COR-L47 (cell line): ENCODE results near the gene JPH4.

ENCODE experiments used
- DNase-seq: peaks from one replicate; lab custom pipeline; 2025; lab: John Stamatoyannopoulos, UW

JPH4 gene

GRCh38 chr14:23562822-23563472 lies 15.6 kb downstream of the JPH4 start:
- peak; percentile 60 for DNase-seq

DNA sequence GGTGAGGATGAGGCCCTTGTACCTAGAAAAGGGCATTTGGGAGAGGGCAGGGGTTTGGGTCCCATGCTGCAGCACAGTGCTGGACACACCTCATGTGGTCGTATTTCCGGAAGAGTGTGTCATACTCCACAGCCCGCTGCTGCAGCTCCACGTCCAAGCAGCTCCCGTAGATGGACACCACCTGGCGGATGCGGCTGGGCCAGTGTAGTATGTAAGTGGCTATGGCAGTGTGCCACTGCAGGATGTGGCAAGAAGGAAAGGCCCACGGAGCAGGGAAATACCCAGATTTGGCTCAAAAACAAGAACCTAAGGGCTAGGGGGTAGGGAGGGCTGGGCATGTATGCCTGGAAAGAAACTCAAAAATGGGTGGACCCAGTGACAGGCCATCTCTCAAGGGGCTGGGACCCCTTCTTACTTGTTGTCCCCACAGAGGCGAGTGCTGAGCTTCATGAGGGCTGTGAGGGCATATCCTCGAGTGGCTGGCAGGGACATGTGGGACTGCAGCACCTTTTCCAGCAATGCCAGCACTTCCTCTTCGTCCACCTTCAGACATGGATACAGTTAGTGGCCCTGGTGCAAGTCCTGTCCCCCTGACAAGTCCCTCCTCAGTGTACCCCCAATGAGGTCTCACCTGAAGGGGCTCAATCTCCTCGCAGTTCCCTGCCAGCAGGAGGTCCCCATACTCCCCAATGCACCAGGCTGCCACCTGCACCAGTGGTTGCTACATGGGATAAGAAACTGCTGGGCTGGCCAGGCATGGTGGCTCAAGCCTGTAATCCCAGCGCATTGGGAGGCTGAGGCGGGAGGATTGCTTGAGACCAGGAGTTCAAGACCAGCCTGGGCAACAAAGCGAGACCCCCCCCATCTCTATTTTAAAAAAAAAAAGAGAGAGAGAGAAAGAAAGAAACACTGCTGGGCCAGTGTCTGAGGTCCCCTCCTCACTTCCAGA lies 16.4 kb downstream of the JPH4 start:
- DNase-seq, result no peak

GRCh38 chr14:23561259-23561658 lies 17.3 kb downstream of the JPH4 start:
- no peak for DNase-seq

GRCh38 chr14:23559926-23560520 lies 18.6 kb downstream of the JPH4 start:
- no peak for DNase-seq

- peak; percentile 76 for DNase-seq
These were observed 19.3 kb downstream of the JPH4 start for GRCh38 chr14:23559010-23559925.

DNA sequence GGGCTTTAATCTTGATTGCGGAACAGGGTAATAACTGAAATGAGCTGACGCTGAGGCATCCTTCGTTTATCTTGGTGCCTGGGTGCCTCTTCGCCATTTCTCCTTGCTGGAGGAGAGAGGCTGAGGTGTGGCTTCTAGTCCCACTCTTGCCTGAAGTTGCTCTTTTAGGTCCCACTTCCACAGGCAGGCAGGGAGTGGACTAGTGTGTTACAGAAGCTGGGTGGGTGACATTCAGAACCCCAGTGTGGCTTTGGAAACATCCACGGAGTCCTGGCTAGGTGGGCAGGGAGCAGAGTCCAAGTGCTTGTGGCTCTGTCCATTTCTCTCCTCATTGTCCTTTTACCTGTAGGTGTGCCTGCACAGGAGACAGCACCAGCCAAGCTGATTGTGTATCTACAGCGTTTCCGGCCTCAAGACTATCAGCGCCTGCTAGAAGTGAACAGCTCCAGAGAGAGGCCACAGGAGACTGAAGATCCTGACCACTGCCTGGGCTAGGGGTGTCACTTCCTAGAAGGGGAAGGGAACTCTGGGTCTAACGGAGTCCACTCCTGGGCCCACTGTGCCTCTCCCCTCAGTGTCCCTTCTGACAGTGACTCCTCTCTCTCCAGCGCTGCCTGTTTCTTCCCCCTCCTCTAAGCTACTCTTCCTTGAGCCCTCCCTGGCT lies 20.1 kb downstream of the JPH4 start:
- DNase-seq, result no peak

GRCh38 chr14:23557946-23558345 lies 20.6 kb downstream of the JPH4 start:
- DNase-seq, result no peak

- DNase-seq, result no peak
These were observed 21.1 kb downstream of the JPH4 start for GRCh38 chr14:23557521-23557920.

DNA sequence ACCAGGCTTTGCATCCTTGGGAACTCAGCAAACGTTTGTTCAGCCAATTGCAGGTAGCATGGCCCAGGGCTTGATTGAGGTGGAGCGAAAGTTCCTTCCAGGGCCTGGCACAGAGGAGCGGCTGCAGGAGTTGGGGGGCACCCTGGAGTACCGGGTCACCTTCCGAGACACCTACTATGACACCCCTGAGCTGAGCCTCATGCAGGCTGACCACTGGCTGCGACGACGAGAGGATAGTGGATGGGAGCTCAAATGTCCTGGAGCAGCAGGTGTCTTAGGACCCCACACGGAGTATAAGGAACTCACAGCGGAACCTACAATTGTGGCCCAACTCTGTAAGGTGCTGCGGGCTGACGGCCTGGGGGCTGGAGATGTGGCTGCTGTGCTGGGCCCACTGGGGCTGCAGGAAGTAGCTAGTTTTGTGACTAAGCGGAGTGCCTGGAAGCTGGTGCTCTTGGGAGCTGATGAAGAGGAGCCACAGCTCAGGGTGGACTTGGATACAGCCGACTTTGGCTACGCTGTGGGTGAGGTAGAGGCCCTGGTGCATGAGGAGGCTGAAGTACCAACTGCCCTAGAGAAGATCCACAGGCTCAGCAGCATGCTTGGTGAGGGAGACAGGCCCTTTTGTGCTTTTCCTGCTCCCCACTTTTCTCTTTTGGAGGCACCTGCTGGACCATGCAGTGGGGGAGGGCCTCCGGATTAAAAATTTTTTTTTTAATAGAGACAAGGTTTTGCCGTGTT lies 21.7 kb downstream of the JPH4 start:
- no peak for DNase-seq

GRCh38 chr14:23555882-23556699 lies 22.5 kb downstream of the JPH4 start, which contains the start of gene THTPA:
THTPA (plus strand) TSS chr14:23556271; CDS start chr14:23556758, 487 bp downstream.
- DNase-seq, result peak; percentile 89

GRCh38 chr14:23555533-23555881 lies 23.1 kb downstream of the JPH4 start:
- no peak for DNase-seq

DNA sequence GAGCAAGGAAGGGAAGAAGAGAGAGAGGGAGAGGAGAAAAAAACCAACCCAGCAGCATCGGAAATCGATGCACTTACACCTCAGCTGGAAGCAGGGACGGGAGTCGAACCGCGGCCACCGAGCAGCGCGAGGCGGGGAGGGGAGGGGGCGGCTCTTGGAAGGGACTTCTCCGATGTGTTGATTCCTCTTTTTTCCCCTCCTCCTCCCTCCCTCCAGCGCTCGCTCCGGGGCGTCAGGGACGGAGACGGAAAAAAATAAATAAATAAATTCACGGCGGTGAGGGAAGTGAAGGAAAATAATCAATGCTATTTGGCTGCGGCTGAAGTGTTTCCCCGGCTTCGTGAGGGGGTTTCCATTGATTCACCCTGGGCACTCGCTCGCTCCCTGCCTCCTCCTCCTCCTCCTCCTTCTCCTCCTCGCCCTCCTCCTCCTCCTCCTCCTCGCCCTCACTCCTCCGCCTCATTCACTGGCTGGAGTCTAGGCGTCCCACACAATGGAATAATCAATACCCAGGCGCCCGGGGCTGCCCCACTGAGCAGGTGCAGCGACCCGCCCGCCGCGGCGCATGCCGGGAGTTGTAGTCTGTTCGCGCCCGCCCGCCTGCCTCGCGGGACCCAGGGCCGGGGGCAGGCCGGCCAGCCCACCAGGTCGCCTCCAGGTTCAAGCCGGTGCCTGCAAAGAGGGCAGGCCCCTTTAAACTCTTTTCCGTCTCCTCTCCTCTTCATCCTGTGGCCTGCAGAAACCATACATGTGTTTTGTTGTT lies 27.1 kb downstream of the JPH4 start, which contains the start of gene ZFHX2:
Gene ZFHX2, minus strand, starts transcription at position 500 of the 763 bp plus-strand sequence. CDS start 16,440 bp downstream, outside the sequence.
- peak; percentile 89 for DNase-seq

- DNase-seq, result no peak
These were observed 27.8 kb downstream of the JPH4 start for GRCh38 chr14:23550812-23551265.

DNA sequence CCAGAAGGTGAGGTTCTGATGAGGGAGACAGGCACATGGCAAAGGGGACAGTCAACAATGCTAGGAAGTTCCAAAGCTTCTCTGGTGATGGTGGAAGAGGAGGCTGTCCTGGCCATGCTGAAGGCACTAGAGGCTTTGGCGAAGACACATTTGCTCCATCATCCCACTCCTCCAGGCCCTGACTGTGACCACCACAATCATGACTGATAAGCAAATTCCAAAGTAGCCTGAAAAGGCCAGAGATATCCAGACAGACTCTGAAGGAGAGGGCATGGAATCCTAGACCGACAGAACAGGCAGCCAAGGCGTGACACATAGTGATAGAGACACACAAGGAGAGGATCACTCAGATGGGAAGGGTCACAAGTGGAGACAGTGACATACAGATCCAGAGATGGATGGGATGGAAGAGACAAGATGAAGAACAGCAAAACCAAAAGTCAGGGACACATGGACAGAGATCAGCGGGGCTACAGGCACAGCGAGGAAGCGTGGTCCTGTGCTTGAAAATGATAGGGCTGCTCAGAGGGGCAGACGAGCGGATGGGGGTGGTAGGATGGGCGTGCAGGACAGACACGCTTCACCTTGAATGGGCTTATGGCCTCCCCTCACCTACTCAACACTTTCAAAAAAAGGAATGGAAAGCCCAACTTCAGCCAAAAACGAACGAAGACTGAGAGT lies 28.3 kb downstream of the JPH4 start:
- no peak for DNase-seq

DNA sequence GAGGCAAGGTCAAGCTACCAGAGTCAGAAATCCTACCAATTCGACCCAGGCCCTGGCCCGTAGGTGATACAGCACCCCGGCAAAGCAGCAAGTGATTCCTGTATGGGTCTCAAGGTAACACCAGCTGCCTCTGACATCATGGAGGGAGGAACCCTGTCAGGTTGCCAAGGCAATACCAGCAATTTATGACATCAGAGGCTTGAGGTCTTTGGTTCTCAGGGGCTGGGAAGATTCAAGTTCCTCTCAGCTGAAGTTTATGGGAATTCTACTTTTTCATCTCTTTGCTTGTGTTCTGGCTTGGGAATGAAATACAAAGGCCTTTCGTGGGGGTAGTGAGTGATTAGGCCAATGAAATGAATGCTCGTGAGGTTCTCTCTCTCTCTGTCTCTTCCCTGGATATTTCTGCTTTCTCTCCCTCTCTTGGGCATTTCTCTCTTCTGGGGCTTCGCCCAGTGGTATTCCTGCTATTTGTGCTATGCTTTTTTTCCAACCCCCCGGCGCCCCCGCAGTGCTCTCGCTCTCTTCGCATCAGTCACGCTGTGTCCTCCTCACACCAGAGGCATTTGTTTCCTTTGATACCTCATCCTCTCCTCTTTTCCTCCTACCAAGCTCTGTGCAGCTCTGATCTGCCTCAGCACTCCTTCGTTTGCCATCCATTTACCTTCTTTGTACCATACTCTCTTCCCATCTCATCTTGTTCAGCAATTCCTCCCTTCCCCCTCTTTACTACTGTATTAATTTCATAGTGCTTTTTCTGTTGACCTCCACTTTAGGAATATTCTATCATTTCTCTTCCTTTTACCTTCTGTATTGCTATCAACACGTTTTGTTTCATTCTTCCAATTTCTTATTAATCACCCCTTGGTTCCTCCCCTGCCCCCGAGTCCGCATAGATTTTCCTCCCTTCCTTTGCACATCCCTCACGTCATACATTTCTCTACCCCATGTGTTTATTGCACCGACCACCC lies 30.0 kb downstream of the JPH4 start:
- DNase-seq, result no peak

- DNase-seq, result no peak
These were observed 30.7 kb downstream of the JPH4 start for GRCh38 chr14:23547924-23548323.
